ENCODE results near the gene HSPB7.

DNA sequence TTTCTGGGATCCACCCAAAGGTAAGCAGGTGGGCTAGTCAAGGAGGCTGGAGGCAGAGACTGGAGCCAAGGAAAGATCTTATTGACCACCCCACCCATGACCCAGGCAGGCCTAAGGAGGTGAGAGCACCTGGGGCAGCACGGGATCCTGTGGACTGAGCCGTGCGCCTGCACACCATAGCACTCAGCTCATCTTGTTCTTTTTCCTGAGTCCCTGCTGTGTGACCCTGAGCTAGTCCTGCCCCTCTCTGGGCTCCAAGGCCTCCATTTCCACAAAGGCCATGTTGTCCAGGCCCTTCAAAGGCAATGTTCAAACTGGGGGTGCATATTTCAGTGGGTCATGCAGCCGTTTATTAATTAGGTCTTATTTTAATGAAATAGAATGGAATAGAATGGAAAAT is 48.4 kb upstream of the HSPB7 start:
- TF ChIP-seq, protein P1, sequence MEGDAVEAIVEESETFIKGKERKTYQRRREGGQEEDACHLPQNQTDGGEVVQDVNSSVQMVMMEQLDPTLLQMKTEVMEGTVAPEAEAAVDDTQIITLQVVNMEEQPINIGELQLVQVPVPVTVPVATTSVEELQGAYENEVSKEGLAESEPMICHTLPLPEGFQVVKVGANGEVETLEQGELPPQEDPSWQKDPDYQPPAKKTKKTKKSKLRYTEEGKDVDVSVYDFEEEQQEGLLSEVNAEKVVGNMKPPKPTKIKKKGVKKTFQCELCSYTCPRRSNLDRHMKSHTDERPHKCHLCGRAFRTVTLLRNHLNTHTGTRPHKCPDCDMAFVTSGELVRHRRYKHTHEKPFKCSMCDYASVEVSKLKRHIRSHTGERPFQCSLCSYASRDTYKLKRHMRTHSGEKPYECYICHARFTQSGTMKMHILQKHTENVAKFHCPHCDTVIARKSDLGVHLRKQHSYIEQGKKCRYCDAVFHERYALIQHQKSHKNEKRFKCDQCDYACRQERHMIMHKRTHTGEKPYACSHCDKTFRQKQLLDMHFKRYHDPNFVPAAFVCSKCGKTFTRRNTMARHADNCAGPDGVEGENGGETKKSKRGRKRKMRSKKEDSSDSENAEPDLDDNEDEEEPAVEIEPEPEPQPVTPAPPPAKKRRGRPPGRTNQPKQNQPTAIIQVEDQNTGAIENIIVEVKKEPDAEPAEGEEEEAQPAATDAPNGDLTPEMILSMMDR (IDR thresholded peaks at IDR 0.05 in 8 of 11, conservative IDR thresholded peaks at IDR 0.05 in 3 of 11): no peak
- TF ChIP-seq POLR2A (IDR thresholded peaks at IDR 0.05): no peak

Measured in spleen (tissue), 7 donors.